ENCODE measurements around the gene DENND2D. TPM values are rescaled to one million over a fixed set of nuclear protein-coding genes. Genes with fewer than 3 reads are reported as not detected.

DENND2D gene
- total RNA-seq, 1 donor from 2014 or later, result 78.2 TPM

DNA sequence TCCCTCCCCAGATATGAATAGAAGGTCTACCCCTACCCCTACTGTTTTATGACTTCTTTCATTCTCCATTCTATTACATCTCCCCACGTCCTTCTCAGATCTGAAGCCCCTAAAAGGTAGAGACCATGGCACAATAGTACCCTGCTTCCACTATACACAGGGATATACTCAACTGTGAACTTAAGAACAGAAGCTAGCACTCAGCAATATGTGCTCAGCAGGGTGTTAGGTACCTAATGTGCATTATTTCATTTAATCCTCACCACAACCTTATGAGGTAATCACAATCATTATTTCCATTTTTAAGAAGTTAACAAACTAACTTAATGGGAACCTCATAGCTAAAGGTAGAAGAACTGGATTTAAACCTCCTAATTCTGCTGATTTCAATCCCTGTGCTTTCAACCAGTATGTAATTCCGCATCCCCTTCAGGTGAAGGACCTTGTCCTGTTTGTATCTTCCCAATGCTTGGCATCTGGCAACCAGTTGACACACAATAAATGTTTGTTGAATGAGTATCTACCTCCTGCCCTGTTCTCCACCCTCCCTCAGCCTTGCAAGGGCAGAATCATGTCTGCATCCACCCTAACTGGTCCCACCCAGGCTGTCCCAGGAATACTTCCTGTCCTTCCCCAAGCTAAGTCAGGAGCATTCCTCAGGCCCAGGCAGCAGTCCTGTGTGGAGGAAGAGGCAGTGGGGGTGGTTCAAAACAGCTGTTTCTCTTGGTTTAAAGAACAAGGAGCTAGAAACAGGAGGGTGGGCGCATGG is 6.5 kb downstream of the DENND2D start:
- Histone ChIP-seq H3K4me3 (no peak overlapping the region), H3K36me3 (peaks cover 40% of the 10 kb centered on the region), H3K27ac (peak overlapping the region; percentile 80), H3K4me1 (peaks cover 62% of the 10 kb centered on the region), H3K27me3 (no peaks in the 10 kb centered on the region), H3K9me3 (no peaks in the 10 kb centered on the region)
- intact Hi-C loops (cut with DNase I), result no loop called here
- TF ChIP-seq, protein P1, sequence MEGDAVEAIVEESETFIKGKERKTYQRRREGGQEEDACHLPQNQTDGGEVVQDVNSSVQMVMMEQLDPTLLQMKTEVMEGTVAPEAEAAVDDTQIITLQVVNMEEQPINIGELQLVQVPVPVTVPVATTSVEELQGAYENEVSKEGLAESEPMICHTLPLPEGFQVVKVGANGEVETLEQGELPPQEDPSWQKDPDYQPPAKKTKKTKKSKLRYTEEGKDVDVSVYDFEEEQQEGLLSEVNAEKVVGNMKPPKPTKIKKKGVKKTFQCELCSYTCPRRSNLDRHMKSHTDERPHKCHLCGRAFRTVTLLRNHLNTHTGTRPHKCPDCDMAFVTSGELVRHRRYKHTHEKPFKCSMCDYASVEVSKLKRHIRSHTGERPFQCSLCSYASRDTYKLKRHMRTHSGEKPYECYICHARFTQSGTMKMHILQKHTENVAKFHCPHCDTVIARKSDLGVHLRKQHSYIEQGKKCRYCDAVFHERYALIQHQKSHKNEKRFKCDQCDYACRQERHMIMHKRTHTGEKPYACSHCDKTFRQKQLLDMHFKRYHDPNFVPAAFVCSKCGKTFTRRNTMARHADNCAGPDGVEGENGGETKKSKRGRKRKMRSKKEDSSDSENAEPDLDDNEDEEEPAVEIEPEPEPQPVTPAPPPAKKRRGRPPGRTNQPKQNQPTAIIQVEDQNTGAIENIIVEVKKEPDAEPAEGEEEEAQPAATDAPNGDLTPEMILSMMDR (IDR thresholded peaks at IDR 0.05), result no peak
- DNase-seq (no peak), ATAC-seq (no peak)

DNA sequence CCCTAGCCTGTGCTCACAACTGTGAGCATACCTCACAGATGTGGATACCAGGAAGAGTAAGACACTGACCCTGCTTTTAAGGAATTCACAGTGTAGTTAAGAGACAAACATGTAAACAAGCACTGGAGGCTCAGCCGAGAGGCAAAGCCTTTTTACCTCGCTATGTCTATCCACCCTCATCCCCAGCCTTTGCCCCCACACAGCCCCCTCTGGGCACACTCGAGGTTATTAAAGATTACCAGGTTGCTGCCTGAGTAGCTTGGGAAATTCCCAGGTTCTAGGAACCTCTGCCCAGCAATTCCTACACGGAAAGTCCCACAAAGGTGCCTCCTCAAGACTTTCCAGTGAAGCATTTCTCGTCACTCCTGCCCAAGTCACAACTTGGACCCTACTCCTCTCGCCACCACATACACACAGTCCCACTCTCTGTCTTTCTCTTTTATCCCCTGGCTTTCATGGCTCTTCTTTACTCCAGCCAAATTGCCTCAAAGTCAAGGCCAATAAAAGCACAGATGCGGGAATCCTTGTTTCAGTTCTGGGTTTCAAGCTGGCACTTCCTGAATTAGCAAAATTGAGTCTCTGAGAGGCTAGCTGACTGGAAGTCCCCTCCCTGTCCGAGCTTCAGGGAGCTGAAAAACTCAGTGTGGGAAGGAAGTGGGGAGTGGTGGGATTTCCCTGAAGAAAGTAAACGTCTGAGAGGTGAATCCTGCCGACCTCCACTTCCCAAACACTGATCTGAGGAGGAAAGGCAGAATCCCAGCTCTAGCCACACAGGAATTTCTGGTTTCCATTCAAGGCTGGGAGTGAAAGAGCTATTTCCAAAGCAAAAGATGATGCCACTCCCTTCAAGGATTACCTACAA is 7.6 kb downstream of the DENND2D start:
- Histone ChIP-seq H3K27ac (peak overlapping the region; percentile 80), H3K9me3 (no peaks in the 10 kb centered on the region), H3K4me1 (peaks cover 62% of the 10 kb centered on the region), H3K27me3 (no peaks in the 10 kb centered on the region), H3K4me3 (no peak overlapping the region), H3K36me3 (peaks cover 50% of the 10 kb centered on the region)
- DNase-seq, result no peak
- peak; percentile 59 for ATAC-seq
- TF ChIP-seq, protein P1 (IDR thresholded peaks at IDR 0.05), result no peak
- intact Hi-C loops (cut with DNase I), result no loop called here

DNA sequence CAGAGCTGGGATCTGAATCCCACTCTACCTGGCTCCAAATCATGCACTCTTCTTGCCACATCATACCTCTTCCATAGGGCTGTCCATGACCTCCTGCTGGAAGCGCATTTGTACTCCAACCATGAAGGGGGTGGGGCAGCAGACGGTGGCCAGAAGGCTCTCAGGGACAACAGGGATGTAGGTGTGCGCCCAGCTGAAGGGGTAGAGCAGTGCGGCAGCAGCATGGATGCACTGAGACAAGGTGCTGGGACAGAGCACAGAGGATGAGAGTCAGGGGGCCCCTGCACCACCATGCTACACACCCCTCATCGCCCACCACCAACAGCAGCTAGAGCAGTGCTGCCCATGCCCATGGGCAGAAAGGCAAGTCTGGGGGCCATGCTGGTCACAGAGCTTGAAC is 8.4 kb downstream of the DENND2D start:
- H3K27ac ChIP-seq, result peak overlapping the region; percentile 80
- TF ChIP-seq, protein P1 (IDR thresholded peaks at IDR 0.05), result no peak

GRCh38 chr1:111191496-111191895 is 8.9 kb downstream of the DENND2D start:
- Histone ChIP-seq H3K4me3 (no peak overlapping the region), H3K27ac (peak overlapping the region; percentile 80), H3K36me3 (peaks cover 54% of the 10 kb centered on the region), H3K27me3 (no peaks in the 10 kb centered on the region), H3K4me1 (peaks cover 59% of the 10 kb centered on the region), H3K9me3 (no peaks in the 10 kb centered on the region)
- ATAC-seq (no peak), DNase-seq (no peak)
- intact Hi-C loops (cut with DNase I), result no loop called here
- TF ChIP-seq, protein P1 (IDR thresholded peaks at IDR 0.05), result no peak

More for the DNA sequence above, 8.4 kb downstream of the DENND2D start:
- DNase-seq (no peak), ATAC-seq (no peak)
- H3K27me3 ChIP-seq, result no peaks in the 10 kb centered on the region
- peaks cover 62% of the 10 kb centered on the region for H3K4me1 ChIP-seq
- H3K4me3 ChIP-seq, result no peak overlapping the region
- H3K9me3 ChIP-seq, result no peaks in the 10 kb centered on the region
- peaks cover 54% of the 10 kb centered on the region for H3K36me3 ChIP-seq
- intact Hi-C loops (cut with DNase I), result no loop called here

GRCh38 chr1:111190931-111191451 is 9.5 kb downstream of the DENND2D start:
- H3K9me3 ChIP-seq, result no peaks in the 10 kb centered on the region
- intact Hi-C loops (cut with DNase I), result no loop called here
- H3K27me3 ChIP-seq, result no peaks in the 10 kb centered on the region
- H3K36me3 ChIP-seq, result peaks cover 54% of the 10 kb centered on the region
- H3K27ac ChIP-seq, result peak overlapping the region; percentile 80
- ATAC-seq, result peak; percentile 71
- TF ChIP-seq, protein P1 (IDR thresholded peaks at IDR 0.05), result no peak
- H3K4me3 ChIP-seq, result no peak overlapping the region
- peaks cover 56% of the 10 kb centered on the region for H3K4me1 ChIP-seq
- no peak for DNase-seq

Data from upper lobe of right lung (tissue), 1 donor.